ENCODE results near the gene TLE2. TPM values are rescaled to one million over a fixed set of nuclear protein-coding genes. Genes with fewer than 3 reads are reported as not detected.
A peak's percentile ranks its signal among the peaks of the same experiment; 100 is the strongest.
"Not testable (repeated sequence)": the region's sequence is repeated elsewhere in the genome, so short reads cannot be mapped to it uniquely, and the experiment has no call there.

Gene TLE2
- total RNA-seq, 2 donors from 2014 or later: 61.0 to 66.7 TPM

GRCh38 chr19:3058009-3058820, 29.1 kb upstream of the TLE2 start:
- DNase-seq (no peak), ATAC-seq (no peak)
- intact Hi-C loops (cut with DNase I): no loop called here

- ATAC-seq: peak; percentile 64 to 75
- peak; percentile 91 for DNase-seq
- intact Hi-C loops (cut with DNase I): no loop called here
These were observed 28.2 kb upstream of the TLE2 start for GRCh38 chr19:3057275-3057714.

GRCh38 chr19:3056417-3057088, 27.5 kb upstream of the TLE2 start:
- DNase-seq (no peak), ATAC-seq (no peak)
- intact Hi-C loops (cut with DNase I): no loop called here

GRCh38 chr19:3055741-3056416, 26.8 kb upstream of the TLE2 start:
- DNase-seq (no peak), ATAC-seq (peak in 1 of 2 donors; percentile 13)

GRCh38 chr19:3054972-3055740, 26.1 kb upstream of the TLE2 start:
- intact Hi-C loops (cut with DNase I): no loop called here
- ATAC-seq: peak in 1 of 2 donors; percentile 26
- no peak for DNase-seq

More at GRCh38 chr19:3055741-3056416, 26.8 kb upstream of the TLE2 start:
- intact Hi-C loops (cut with DNase I): no loop called here

GRCh38 chr19:3054265-3054971, 25.3 kb upstream of the TLE2 start:
- ATAC-seq (no peak), DNase-seq (no peak)
- intact Hi-C loops (cut with DNase I): no loop called here

GRCh38 chr19:3053780-3054179, 24.7 kb upstream of the TLE2 start:
- ATAC-seq: no peak
- peak; percentile 18 for DNase-seq
- intact Hi-C loops (cut with DNase I): no loop called here

- DNase-seq: peak; percentile 18
- ATAC-seq: no peak
- intact Hi-C loops (cut with DNase I): no loop called here
These were observed 24.1 kb upstream of the TLE2 start for GRCh38 chr19:3053218-3053621.

- DNase-seq; ATAC-seq; intact Hi-C loops (cut with DNase I): not testable (repeated sequence)
These were observed 20.9 kb upstream of the TLE2 start for GRCh38 chr19:3050016-3050415.

GRCh38 chr19:3049089-3049488, 20.0 kb upstream of the TLE2 start:
- no peak for ATAC-seq
- intact Hi-C loops (cut with DNase I): no loop called here
- DNase-seq: no peak

- ATAC-seq (no peak), DNase-seq (no peak)
- intact Hi-C loops (cut with DNase I): no loop called here
These were observed 19.1 kb upstream of the TLE2 start for GRCh38 chr19:3048190-3048533.

- ATAC-seq: peak; percentile 78 to 80
- intact Hi-C loops (cut with DNase I): no loop called here
- DNase-seq: peak; percentile 86
These were observed 18.6 kb upstream of the TLE2 start for GRCh38 chr19:3047496-3048189.

- DNase-seq: no peak
- intact Hi-C loops (cut with DNase I): no loop called here
- ATAC-seq: peak; percentile 24 to 53
These were observed 17.8 kb upstream of the TLE2 start for GRCh38 chr19:3046698-3047495.

GRCh38 chr19:3045885-3046697, 17.0 kb upstream of the TLE2 start:
- ATAC-seq: no peak
- no peak for DNase-seq
- intact Hi-C loops (cut with DNase I): no loop called here

GRCh38 chr19:3045191-3045590, 16.1 kb upstream of the TLE2 start:
- DNase-seq (no peak), ATAC-seq (no peak)
- intact Hi-C loops (cut with DNase I): no loop called here

- no peak for ATAC-seq
- intact Hi-C loops (cut with DNase I): no loop called here
- no peak for DNase-seq
These were observed 13.7 kb upstream of the TLE2 start for GRCh38 chr19:3042621-3043267.
